ENCODE measurements around the gene BCL6.

- TF ChIP-seq CTCF (IDR thresholded peaks at IDR 0.05) (no peak), POLR2A (IDR thresholded peaks at IDR 0.05) (no peak)
Observed at GRCh38 chr3:187709155-187709554, 36.1 kb downstream of the BCL6 start.

Measured in ovary (tissue), 3 donors.